Activated gamma-delta T cell treated with Interleukin-2 at 50 U/mL for 16 hours (primary cell): ENCODE measurements around the gene EIF5A.
"Not testable (repeated sequence)": the region's sequence is repeated elsewhere in the genome, so short reads cannot be mapped to it uniquely, and the experiment has no call there.

Source experiments
- DNase-seq: peaks from one replicate; pipeline ENCODE4 v3.0.0-alpha.2; 2020

EIF5A gene

GRCh38 chr17:7332600-7333069, 25.2 kb downstream of the EIF5A start:
- not testable (repeated sequence) for DNase-seq

- no peak for DNase-seq
Measured at GRCh38 chr17:7334938-7335538, 27.6 kb downstream of the EIF5A start.

GRCh38 chr17:7335765-7336164, 28.3 kb downstream of the EIF5A start:
- not testable (repeated sequence) for DNase-seq

- DNase-seq = peak; percentile 90
Measured at GRCh38 chr17:7336240-7337175, 29.1 kb downstream of the EIF5A start, which contains the start of gene ACAP1. ACAP1 (plus strand) TSS chr17:7336529; CDS start chr17:7336735, 206 bp downstream.

- DNase-seq = not testable (repeated sequence)
Measured at GRCh38 chr17:7337600-7337999, 30.2 kb downstream of the EIF5A start.

- no peak for DNase-seq
Measured at GRCh38 chr17:7340179-7340578, 32.8 kb downstream of the EIF5A start.

- no peak for DNase-seq
Measured at GRCh38 chr17:7341842-7342241, 34.4 kb downstream of the EIF5A start.

- DNase-seq = no peak
Measured at GRCh38 chr17:7343250-7343649, 35.8 kb downstream of the EIF5A start.

- no peak for DNase-seq
Measured at GRCh38 chr17:7346761-7347614, 39.6 kb downstream of the EIF5A start.

GRCh38 chr17:7347630-7348477, 40.4 kb downstream of the EIF5A start:
- DNase-seq = no peak

- no peak for DNase-seq
Measured at GRCh38 chr17:7348478-7349242, 41.2 kb downstream of the EIF5A start.

- peak; percentile 77 for DNase-seq
Measured at GRCh38 chr17:7351665-7352502, 44.5 kb downstream of the EIF5A start, which contains the start of gene KCTD11. KCTD11 (plus strand) TSS chr17:7352162.

GRCh38 chr17:7352503-7352889, 45.1 kb downstream of the EIF5A start:
- no peak for DNase-seq

- no peak for DNase-seq
Measured at GRCh38 chr17:7352910-7353635, 45.6 kb downstream of the EIF5A start.

- DNase-seq = no peak
Measured at GRCh38 chr17:7354262-7354843, 46.9 kb downstream of the EIF5A start.

- DNase-seq = no peak
Measured at GRCh38 chr17:7355053-7355452, 47.6 kb downstream of the EIF5A start, which contains the start of gene TMEM95. TMEM95 (plus strand) TSS chr17:7355156; CDS start chr17:7355205, 49 bp downstream.

GRCh38 chr17:7355573-7355972, 48.1 kb downstream of the EIF5A start:
- DNase-seq = no peak

GRCh38 chr17:7356072-7356549, 48.7 kb downstream of the EIF5A start:
- DNase-seq = peak; percentile 87

GRCh38 chr17:7356756-7357155, 49.3 kb downstream of the EIF5A start:
- DNase-seq = no peak
